Measurements from ENCODE around the gene TRIM58.

TRIM58 gene

GRCh38 chr1:247864644-247865043, 7.7 kb downstream of the TRIM58 start:
- DNase-seq (ENCODE audit: insufficient read length, low spot score) = no peak
- TF ChIP-seq TAF1 (IDR thresholded peaks at IDR 0.05; ENCODE audit: low read depth, low read length) (no peak), POLR2AphosphoS5 (IDR thresholded peaks at IDR 0.05; ENCODE audit: low read depth, low read length) (no peak), POLR2A (IDR thresholded peaks at IDR 0.05; ENCODE audit: low read depth, low read length) (no peak)
- no peak for FAIRE-seq

GRCh38 chr1:247865416-247865815, 8.4 kb downstream of the TRIM58 start:
- no peak for FAIRE-seq
- no peak for DNase-seq (ENCODE audit: insufficient read length, low spot score)
- TF ChIP-seq POLR2AphosphoS5 (IDR thresholded peaks at IDR 0.05; ENCODE audit: low read depth, low read length) = no peak
- TF ChIP-seq PAX5 (IDR thresholded peaks at IDR 0.05; ENCODE audit: insufficient read depth, low read length, severe bottlenecking) = no peak
- TF ChIP-seq SPI1 (IDR thresholded peaks at IDR 0.05; ENCODE audit: low read depth, low read length) = no peak
- TF ChIP-seq POLR2A (IDR thresholded peaks at IDR 0.05; ENCODE audit: low read depth, low read length) = no peak
- no peak for TF ChIP-seq POU2F2 (IDR thresholded peaks at IDR 0.05; ENCODE audit: low read depth, low read length)
- no peak for TF ChIP-seq TAF1 (IDR thresholded peaks at IDR 0.05; ENCODE audit: low read depth, low read length)

- FAIRE-seq (no peak), DNase-seq (ENCODE audit: insufficient read length, low spot score) (no peak)
- no peak for TF ChIP-seq SPI1 (IDR thresholded peaks at IDR 0.05; ENCODE audit: low read depth, low read length)
- no peak for TF ChIP-seq POLR2AphosphoS5 (IDR thresholded peaks at IDR 0.05; ENCODE audit: low read depth, low read length)
- no peak for TF ChIP-seq POLR2A (IDR thresholded peaks at IDR 0.05; ENCODE audit: low read depth, low read length)
- no peak for TF ChIP-seq POU2F2 (IDR thresholded peaks at IDR 0.05; ENCODE audit: low read depth, low read length)
- no peak for TF ChIP-seq PAX5 (IDR thresholded peaks at IDR 0.05; ENCODE audit: insufficient read depth, low read length, severe bottlenecking)
- no peak for TF ChIP-seq TAF1 (IDR thresholded peaks at IDR 0.05; ENCODE audit: low read depth, low read length)
Observed at GRCh38 chr1:247883346-247883745, 26.4 kb downstream of the TRIM58 start.

GRCh38 chr1:247884797-247885413, 27.9 kb downstream of the TRIM58 start:
- no peak for TF ChIP-seq POLR2AphosphoS5 (IDR thresholded peaks at IDR 0.05; ENCODE audit: low read depth, low read length)
- no peak for TF ChIP-seq SPI1 (IDR thresholded peaks at IDR 0.05; ENCODE audit: low read depth, low read length)
- TF ChIP-seq POLR2A (IDR thresholded peaks at IDR 0.05; ENCODE audit: low read depth, low read length) = no peak
- no peak for TF ChIP-seq PAX5 (IDR thresholded peaks at IDR 0.05; ENCODE audit: insufficient read depth, low read length, severe bottlenecking)
- no peak for TF ChIP-seq POU2F2 (IDR thresholded peaks at IDR 0.05; ENCODE audit: low read depth, low read length)
- TF ChIP-seq TAF1 (IDR thresholded peaks at IDR 0.05; ENCODE audit: low read depth, low read length) = no peak
- DNase-seq (ENCODE audit: insufficient read length, low spot score) (no peak), FAIRE-seq (no peak)

- no peak for FAIRE-seq
- DNase-seq (ENCODE audit: insufficient read length, low spot score) = no peak
- TF ChIP-seq TAF1 (IDR thresholded peaks at IDR 0.05; ENCODE audit: low read depth, low read length) (no peak), SPI1 (IDR thresholded peaks at IDR 0.05; ENCODE audit: low read depth, low read length) (no peak), POLR2A (IDR thresholded peaks at IDR 0.05; ENCODE audit: low read depth, low read length) (no peak), PAX5 (IDR thresholded peaks at IDR 0.05; ENCODE audit: insufficient read depth, low read length, severe bottlenecking) (no peak), POLR2AphosphoS5 (IDR thresholded peaks at IDR 0.05; ENCODE audit: low read depth, low read length) (no peak), POU2F2 (IDR thresholded peaks at IDR 0.05; ENCODE audit: low read depth, low read length) (no peak)
Observed at GRCh38 chr1:247895163-247895637, 38.2 kb downstream of the TRIM58 start, which contains the start of gene OR2W3. OR2W3 (plus strand) TSS chr1:247895587; CDS start chr1:247895587, 0 bp downstream.

- no peak for DNase-seq (ENCODE audit: insufficient read length, low spot score)
- FAIRE-seq = no peak
- TF ChIP-seq PAX5 (IDR thresholded peaks at IDR 0.05; ENCODE audit: insufficient read depth, low read length, severe bottlenecking) (no peak), POU2F2 (IDR thresholded peaks at IDR 0.05; ENCODE audit: low read depth, low read length) (no peak), TAF1 (IDR thresholded peaks at IDR 0.05; ENCODE audit: low read depth, low read length) (no peak), POLR2AphosphoS5 (IDR thresholded peaks at IDR 0.05; ENCODE audit: low read depth, low read length) (no peak), POLR2A (IDR thresholded peaks at IDR 0.05; ENCODE audit: low read depth, low read length) (no peak), SPI1 (IDR thresholded peaks at IDR 0.05; ENCODE audit: low read depth, low read length) (no peak)
Observed at GRCh38 chr1:247895976-247896375, 39.0 kb downstream of the TRIM58 start.

DNA sequence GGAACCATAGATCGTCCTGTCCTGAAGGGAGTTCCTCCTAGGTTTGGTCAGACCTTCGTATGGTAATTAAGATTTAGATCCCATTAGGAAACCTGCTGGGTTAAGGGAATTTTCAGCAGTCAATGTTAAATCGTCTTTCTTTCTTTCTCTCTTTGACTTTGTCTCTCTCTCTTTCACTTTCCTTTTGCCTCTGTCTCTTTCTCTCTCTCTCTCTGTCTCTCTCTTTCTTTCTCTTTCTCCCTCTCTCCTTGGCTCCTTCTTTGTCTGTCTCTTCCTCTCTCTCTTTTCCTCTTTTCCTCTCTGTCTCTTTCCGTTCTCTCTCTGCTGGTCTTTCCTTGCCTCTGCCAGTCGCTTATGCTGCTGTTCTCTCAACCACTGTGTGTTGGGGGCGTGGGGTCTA, 47.1 kb downstream of the TRIM58 start:
- no peak for FAIRE-seq
- no peak for DNase-seq (ENCODE audit: insufficient read length, low spot score)
- no peak for TF ChIP-seq POU2F2 (IDR thresholded peaks at IDR 0.05; ENCODE audit: low read depth, low read length)
- TF ChIP-seq SPI1 (IDR thresholded peaks at IDR 0.05; ENCODE audit: low read depth, low read length) = no peak
- no peak for TF ChIP-seq TAF1 (IDR thresholded peaks at IDR 0.05; ENCODE audit: low read depth, low read length)
- TF ChIP-seq POLR2AphosphoS5 (IDR thresholded peaks at IDR 0.05; ENCODE audit: low read depth, low read length) = no peak
- no peak for TF ChIP-seq PAX5 (IDR thresholded peaks at IDR 0.05; ENCODE audit: insufficient read depth, low read length, severe bottlenecking)
- no peak for TF ChIP-seq POLR2A (IDR thresholded peaks at IDR 0.05; ENCODE audit: low read depth, low read length)

- FAIRE-seq (no peak), DNase-seq (ENCODE audit: insufficient read length, low spot score) (no peak)
- no peak for TF ChIP-seq POLR2AphosphoS5 (IDR thresholded peaks at IDR 0.05; ENCODE audit: low read depth, low read length)
- TF ChIP-seq POLR2A (IDR thresholded peaks at IDR 0.05; ENCODE audit: low read depth, low read length) = no peak
- no peak for TF ChIP-seq POU2F2 (IDR thresholded peaks at IDR 0.05; ENCODE audit: low read depth, low read length)
Observed at GRCh38 chr1:247905181-247905580, 48.2 kb downstream of the TRIM58 start.

- DNase-seq (ENCODE audit: insufficient read length, low spot score) (no peak), FAIRE-seq (no peak)
- TF ChIP-seq TAF1 (IDR thresholded peaks at IDR 0.05; ENCODE audit: low read depth, low read length) (no peak), POLR2AphosphoS5 (IDR thresholded peaks at IDR 0.05; ENCODE audit: low read depth, low read length) (no peak), PAX5 (IDR thresholded peaks at IDR 0.05; ENCODE audit: insufficient read depth, low read length, severe bottlenecking) (no peak), SPI1 (IDR thresholded peaks at IDR 0.05; ENCODE audit: low read depth, low read length) (no peak), POU2F2 (IDR thresholded peaks at IDR 0.05; ENCODE audit: low read depth, low read length) (no peak), POLR2A (IDR thresholded peaks at IDR 0.05; ENCODE audit: low read depth, low read length) (no peak)
Observed at GRCh38 chr1:247905910-247906503, 49.0 kb downstream of the TRIM58 start.

All from GM12891 (cell line).